ENCODE data around the gene ZNF765. TPM values are rescaled to one million over a fixed set of nuclear protein-coding genes. Genes with fewer than 3 reads are reported as not detected.

Gene ZNF765
- polyA plus RNA-seq, 3 donors, result 1.5 to 5.0 (median 3.4) TPM

DNA sequence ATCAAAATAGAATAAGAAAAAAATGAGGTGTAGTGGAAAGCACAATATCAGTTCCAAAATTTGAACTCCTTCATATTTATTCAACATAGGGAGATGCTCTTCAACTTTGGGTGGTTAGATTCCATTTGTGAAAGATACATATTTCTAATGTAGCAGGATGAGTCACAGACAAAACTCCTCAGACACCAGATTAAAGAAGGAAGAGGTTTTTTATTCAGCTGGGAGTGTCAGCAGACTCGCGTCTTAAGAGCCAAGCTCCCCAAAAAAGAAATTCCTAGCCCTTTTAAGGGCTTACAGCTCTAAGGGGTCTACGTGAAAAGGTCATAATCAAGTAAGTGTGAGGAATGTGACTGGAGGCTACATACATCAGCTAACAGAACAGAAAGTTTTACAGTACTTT lies 6.8 kb upstream of the ZNF765 start:
- Mint-ChIP-seq H3K27ac (no peak overlapping the region), H3K27me3 (ENCODE audit: low read depth in 3 of 3) (peaks cover 0 to 3% (median 2%) of the 10 kb centered on the region in 3 donors), H3K4me1 (no peaks in the 10 kb centered on the region), H3K9me3 (peaks cover 61 to 94% (median 91%) of the 10 kb centered on the region in 7 donors), H3K4me3 (no peak overlapping the region), H3K36me3 (peaks cover 0 to 5% of the 10 kb centered on the region in 2 donors)
- Histone ChIP-seq H3K4me2 (replicated peaks; ENCODE audit: extremely low read depth, low read length, poor library complexity, severe bottlenecking) (no peak overlapping the region), H3K9ac (ENCODE audit: insufficient read depth, low read length, poor library complexity, severe bottlenecking) (no peak overlapping the region), H2AFZ (ENCODE audit: insufficient read depth, low read depth, low read length, poor library complexity, severe bottlenecking) (no peak overlapping the region), H3K27me3 (ENCODE audit: control insufficient read depth in 2 of 2, insufficient read depth in 2 of 2, low read length in 2 of 2) (no peaks in the 10 kb centered on the region), H3K36me3 (replicated peaks in 1 of 2; ENCODE audit: control insufficient read depth in 1 of 2, insufficient read depth in 2 of 2, low read length in 2 of 2) (no peaks in the 10 kb centered on the region), H3K79me2 (ENCODE audit: insufficient read depth, low read length) (no peaks in the 10 kb centered on the region), H4K20me1 (ENCODE audit: insufficient read depth, low read length) (no peaks in the 10 kb centered on the region), H3K4me1 (ENCODE audit: control insufficient read depth in 1 of 2, insufficient read depth in 2 of 2, low read length in 2 of 2) (no peaks in the 10 kb centered on the region), H3K9me3 (replicated peaks in 1 of 2; ENCODE audit: control insufficient read depth in 1 of 2, insufficient read depth in 1 of 2, low read length in 2 of 2) (peaks cover 79 to 93% of the 10 kb centered on the region in 2 donors), H3K4me3 (replicated peaks in 1 of 3; ENCODE audit: low read depth in 2 of 3, low read length in 3 of 3) (no peak overlapping the region), H3K27ac (ENCODE audit: low read depth in 1 of 2, low read length in 2 of 2) (no peak overlapping the region)
- TF ChIP-seq, protein P1, sequence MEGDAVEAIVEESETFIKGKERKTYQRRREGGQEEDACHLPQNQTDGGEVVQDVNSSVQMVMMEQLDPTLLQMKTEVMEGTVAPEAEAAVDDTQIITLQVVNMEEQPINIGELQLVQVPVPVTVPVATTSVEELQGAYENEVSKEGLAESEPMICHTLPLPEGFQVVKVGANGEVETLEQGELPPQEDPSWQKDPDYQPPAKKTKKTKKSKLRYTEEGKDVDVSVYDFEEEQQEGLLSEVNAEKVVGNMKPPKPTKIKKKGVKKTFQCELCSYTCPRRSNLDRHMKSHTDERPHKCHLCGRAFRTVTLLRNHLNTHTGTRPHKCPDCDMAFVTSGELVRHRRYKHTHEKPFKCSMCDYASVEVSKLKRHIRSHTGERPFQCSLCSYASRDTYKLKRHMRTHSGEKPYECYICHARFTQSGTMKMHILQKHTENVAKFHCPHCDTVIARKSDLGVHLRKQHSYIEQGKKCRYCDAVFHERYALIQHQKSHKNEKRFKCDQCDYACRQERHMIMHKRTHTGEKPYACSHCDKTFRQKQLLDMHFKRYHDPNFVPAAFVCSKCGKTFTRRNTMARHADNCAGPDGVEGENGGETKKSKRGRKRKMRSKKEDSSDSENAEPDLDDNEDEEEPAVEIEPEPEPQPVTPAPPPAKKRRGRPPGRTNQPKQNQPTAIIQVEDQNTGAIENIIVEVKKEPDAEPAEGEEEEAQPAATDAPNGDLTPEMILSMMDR (IDR thresholded peaks at IDR 0.05), result no peak
- DNase-seq, result no peak
- intact Hi-C loops (cut with micrococcal nuclease), result no loop called here
- WGBS (ENCODE audit: insufficient coverage), result no CpG with 5 or more reads among the region's 3 CpGs

DNA sequence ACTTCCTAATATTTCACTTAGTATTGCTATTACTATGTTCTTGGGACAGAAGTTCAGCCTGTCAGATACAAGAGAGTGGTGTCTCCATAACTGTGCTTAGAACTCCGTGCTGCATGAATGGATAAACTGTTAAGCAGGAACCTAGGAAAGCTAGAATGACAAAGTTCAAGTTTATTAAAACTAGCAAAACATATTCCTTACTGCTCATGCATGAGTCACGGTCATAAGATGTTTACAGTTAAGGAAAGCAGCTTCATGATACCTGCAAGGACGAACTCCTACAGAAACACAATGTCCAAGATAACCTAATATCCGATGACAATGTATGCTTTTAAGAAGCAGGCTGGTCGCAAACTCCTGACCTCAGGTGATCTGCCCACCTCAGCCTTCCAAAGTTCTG lies 6.0 kb upstream of the ZNF765 start:
- no peak overlapping the region for H3K4me3 ChIP-seq (replicated peaks in 1 of 3; ENCODE audit: low read depth in 2 of 3, low read length in 3 of 3)
- H3K27ac Mint-ChIP-seq, result no peak overlapping the region
- peaks cover 0 to 6% of the 10 kb centered on the region in 2 donors for H3K36me3 Mint-ChIP-seq
- H3K4me2 ChIP-seq (replicated peaks; ENCODE audit: extremely low read depth, low read length, poor library complexity, severe bottlenecking), result no peak overlapping the region
- no peak overlapping the region for H3K4me3 Mint-ChIP-seq
- no peaks in the 10 kb centered on the region for H3K4me1 ChIP-seq (ENCODE audit: control insufficient read depth in 1 of 2, insufficient read depth in 2 of 2, low read length in 2 of 2)
- WGBS (ENCODE audit: insufficient coverage), result 97% methylated on average over 4 of the region's 5 CpGs
- intact Hi-C loops (cut with micrococcal nuclease), result no loop called here
- H3K4me1 Mint-ChIP-seq, result no peaks in the 10 kb centered on the region
- H2AFZ ChIP-seq (ENCODE audit: insufficient read depth, low read depth, low read length, poor library complexity, severe bottlenecking), result no peak overlapping the region
- peaks cover 75 to 86% of the 10 kb centered on the region in 2 donors for H3K9me3 ChIP-seq (replicated peaks in 1 of 2; ENCODE audit: control insufficient read depth in 1 of 2, insufficient read depth in 1 of 2, low read length in 2 of 2)
- H3K9ac ChIP-seq (ENCODE audit: insufficient read depth, low read length, poor library complexity, severe bottlenecking), result no peak overlapping the region
- TF ChIP-seq, protein P1 (IDR thresholded peaks at IDR 0.05), result no peak
- no peaks in the 10 kb centered on the region for H3K27me3 ChIP-seq (ENCODE audit: control insufficient read depth in 2 of 2, insufficient read depth in 2 of 2, low read length in 2 of 2)
- no peaks in the 10 kb centered on the region for H4K20me1 ChIP-seq (ENCODE audit: insufficient read depth, low read length)
- H3K27ac ChIP-seq (ENCODE audit: low read depth in 1 of 2, low read length in 2 of 2), result no peak overlapping the region
- no peak for DNase-seq
- peaks cover 0 to 4% (median 3%) of the 10 kb centered on the region in 3 donors for H3K27me3 Mint-ChIP-seq (ENCODE audit: low read depth in 3 of 3)
- H3K79me2 ChIP-seq (ENCODE audit: insufficient read depth, low read length), result no peaks in the 10 kb centered on the region
- H3K36me3 ChIP-seq (replicated peaks in 1 of 2; ENCODE audit: control insufficient read depth in 1 of 2, insufficient read depth in 2 of 2, low read length in 2 of 2), result no peaks in the 10 kb centered on the region
- H3K9me3 Mint-ChIP-seq, result peaks cover 57 to 92% (median 89%) of the 10 kb centered on the region in 7 donors

All from CD14-positive monocyte (primary cell).